Mesothelial cell of epicardium (in vitro differentiated cells): ENCODE results near the gene SETD1A. TPM values are rescaled to one million over a fixed set of nuclear protein-coding genes. Genes with fewer than 3 reads are reported as not detected.

ENCODE experiments used
- DNase-seq, 2 experiments: peaks; one replicate each; pipeline ENCODE4 v3.0.0; 2021; ENCODE audit warnings: low spot score in 2 of 2; ENCODE audit not compliant: unreplicated experiment in 2 of 2
- H3K27ac Mint-ChIP-seq: 2 replicates; pipeline ENCODE4 v1.8.0; 2021; ENCODE audit warnings: mixed read lengths
- H3K27me3 Mint-ChIP-seq: 2 replicates; pipeline ENCODE4 v1.8.0; 2021; ENCODE audit warnings: low read depth, mixed read lengths
- H3K36me3 Mint-ChIP-seq: 2 replicates; pipeline ENCODE4 v1.8.0; 2021; ENCODE audit warnings: mixed read lengths
- H3K4me1 Mint-ChIP-seq: 2 replicates; pipeline ENCODE4 v1.8.0; 2021; ENCODE audit warnings: mixed read lengths
- H3K4me3 Mint-ChIP-seq: 2 replicates; pipeline ENCODE4 v1.8.0; 2021; ENCODE audit warnings: mild to moderate bottlenecking, moderate library complexity, mixed read lengths
- H3K9me3 Mint-ChIP-seq: 2 replicates; pipeline ENCODE4 v1.8.0; 2021; ENCODE audit warnings: mixed read lengths
- CTCF ChIP-seq: fragments of 200-600 bp; sonication (generic); IDR thresholded peaks from one replicate; pipeline ENCODE4 v1.5.0; 2021; ENCODE audit warnings: antibody characterized with exemption; ENCODE audit not compliant: unreplicated experiment
- total RNA-seq: library from RNA; stranded (reverse); gene quantifications from 3 replicates; pipeline ENCODE4 v1.2.1, GENCODE V29; 2021

SETD1A gene
- total RNA-seq, 1 donor from 2014 or later, result 36.4 TPM

- no peak for TF ChIP-seq CTCF
- H3K4me1 Mint-ChIP-seq, result peaks cover 8% of the 10 kb centered on the region
- H3K27me3 Mint-ChIP-seq, result peaks cover 15% of the 10 kb centered on the region
- no peak for DNase-seq
- H3K36me3 Mint-ChIP-seq, result no peaks in the 10 kb centered on the region
- no peaks in the 10 kb centered on the region for H3K9me3 Mint-ChIP-seq
- H3K27ac Mint-ChIP-seq, result no peak overlapping the region
- H3K4me3 Mint-ChIP-seq, result no peak overlapping the region
Observed at GRCh38 chr16:30992276-30992780, 34.8 kb downstream of the SETD1A start.

GRCh38 chr16:30992931-30993816, 35.6 kb downstream of the SETD1A start:
- peaks cover 23% of the 10 kb centered on the region for H3K27me3 Mint-ChIP-seq
- H3K4me1 Mint-ChIP-seq, result peaks cover 14% of the 10 kb centered on the region
- DNase-seq, result no peak
- H3K36me3 Mint-ChIP-seq, result no peaks in the 10 kb centered on the region
- no peak overlapping the region for H3K27ac Mint-ChIP-seq
- no peaks in the 10 kb centered on the region for H3K9me3 Mint-ChIP-seq
- TF ChIP-seq CTCF, result no peak
- no peak overlapping the region for H3K4me3 Mint-ChIP-seq

GRCh38 chr16:30995927-30996323, 38.4 kb downstream of the SETD1A start:
- H3K27ac Mint-ChIP-seq, result no peak overlapping the region
- no peak for DNase-seq
- H3K4me1 Mint-ChIP-seq, result peaks cover 18% of the 10 kb centered on the region
- TF ChIP-seq CTCF, result no peak
- H3K27me3 Mint-ChIP-seq, result peaks cover 31% of the 10 kb centered on the region
- H3K36me3 Mint-ChIP-seq, result no peaks in the 10 kb centered on the region
- no peaks in the 10 kb centered on the region for H3K9me3 Mint-ChIP-seq
- H3K4me3 Mint-ChIP-seq, result peak overlapping the region; percentile 40

GRCh38 chr16:30996324-30996984, 38.9 kb downstream of the SETD1A start:
- no peak overlapping the region for H3K27ac Mint-ChIP-seq
- TF ChIP-seq CTCF, result no peak
- H3K9me3 Mint-ChIP-seq, result no peaks in the 10 kb centered on the region
- H3K4me3 Mint-ChIP-seq, result peak overlapping the region; percentile 68
- peaks cover 18% of the 10 kb centered on the region for H3K4me1 Mint-ChIP-seq
- peaks cover 31% of the 10 kb centered on the region for H3K27me3 Mint-ChIP-seq
- H3K36me3 Mint-ChIP-seq, result no peaks in the 10 kb centered on the region
- DNase-seq, result no peak

GRCh38 chr16:30996985-30997724, 39.6 kb downstream of the SETD1A start:
- Mint-ChIP-seq H3K4me3 (peak overlapping the region; percentile 68), H3K36me3 (no peaks in the 10 kb centered on the region), H3K27ac (no peak overlapping the region), H3K27me3 (peaks cover 31% of the 10 kb centered on the region), H3K9me3 (no peaks in the 10 kb centered on the region), H3K4me1 (peaks cover 19% of the 10 kb centered on the region)
- DNase-seq, result peak; percentile 51 to 57
- TF ChIP-seq CTCF, result no peak
